WTC11 (cell line): ENCODE data around the gene PHLDA3. TPM values are rescaled to one million over a fixed set of nuclear protein-coding genes. Genes with fewer than 3 reads are reported as not detected.

Experiments
- ATAC-seq: fragments of 200-7000 bp; cut with Tn5 transposase; 2 replicates; pipeline ENCODE4 v1.10.0; 2021; ENCODE audit warnings: mild to moderate bottlenecking, moderate library complexity
- CTCF ChIA-PET: fragments of 300-600 bp; sonication (Branson Sonifier 250); formaldehyde crosslinking; loops from one replicate; lab custom pipeline; 2021; ENCODE audit warnings: antibody characterized with exemption; lab: Charles Lee
- POLR2A ChIA-PET: fragments of 350-600 bp; sonication (Branson Sonifier 250); formaldehyde crosslinking; loops from one replicate; lab custom pipeline; 2021; ENCODE audit warnings: antibody characterized with exemption; lab: Charles Lee
- DNase-seq: peaks from one replicate; pipeline ENCODE4 v3.0.0; 2021; ENCODE audit warnings: low spot score
- H3K27ac Mint-ChIP-seq: 2 replicates; pipeline ENCODE4 v1.8.0; 2021; ENCODE audit warnings: mixed read lengths
- H3K27me3 Mint-ChIP-seq: 2 replicates; pipeline ENCODE4 v1.8.0; 2021; ENCODE audit warnings: low read depth, mild to moderate bottlenecking, moderate library complexity, mixed read lengths
- H3K36me3 Mint-ChIP-seq: 2 replicates; pipeline ENCODE4 v1.8.0; 2021; ENCODE audit warnings: mixed read lengths
- H3K4me1 Mint-ChIP-seq: 2 replicates; pipeline ENCODE4 v1.8.0; 2022; ENCODE audit warnings: mixed read lengths
- H3K4me3 Mint-ChIP-seq: 2 replicates; pipeline ENCODE4 v1.8.0; 2021; ENCODE audit warnings: mild to moderate bottlenecking, moderate library complexity, mixed read lengths
- H3K9me3 Mint-ChIP-seq: 2 replicates; pipeline ENCODE4 v1.8.0; 2021; ENCODE audit warnings: mixed read lengths
- CBFB ChIP-seq: sonication (generic); formaldehyde crosslinking; IDR thresholded peaks from 2 replicates; pipeline ENCODE4 v1.8.1; 2022; ENCODE audit warnings: mild to moderate bottlenecking, low read depth, missing genetic modification reagents
- ETV6 ChIP-seq: sonication (generic); formaldehyde crosslinking; IDR thresholded peaks from 2 replicates; pipeline ENCODE4 v1.8.1; 2022; ENCODE audit warnings: mild to moderate bottlenecking, missing genetic modification reagents
- FOXP1 ChIP-seq: sonication (generic); formaldehyde crosslinking; IDR thresholded peaks from 2 replicates; pipeline ENCODE4 v1.8.0; 2022; ENCODE audit warnings: missing genetic modification reagents, mild to moderate bottlenecking, moderate library complexity, borderline replicate concordance
- GABPB1 ChIP-seq: sonication (generic); formaldehyde crosslinking; IDR thresholded peaks from 2 replicates; pipeline ENCODE4 v1.8.1; 2023; ENCODE audit warnings: mild to moderate bottlenecking, missing genetic modification reagents
- HMGA2 ChIP-seq: fragments of 250-450 bp; sonication (Bioruptor Pico); IDR thresholded peaks from 2 replicates; pipeline ENCODE4 v1.4.0; 2021; ENCODE audit warnings: mild to moderate bottlenecking, moderate library complexity
- MXD4 ChIP-seq: fragments of 250-450 bp; sonication (Bioruptor Pico); IDR thresholded peaks from 2 replicates; pipeline ENCODE4 v1.8.0; 2021; ENCODE audit warnings: mild to moderate bottlenecking, moderate library complexity, borderline replicate concordance
- NFATC4 ChIP-seq: fragments of 250-450 bp; sonication (Bioruptor Pico); IDR thresholded peaks from 2 replicates; pipeline ENCODE4 v1.9.0; 2021; ENCODE audit warnings: mild to moderate bottlenecking
- SP1 ChIP-seq: sonication (generic); formaldehyde crosslinking; conservative IDR thresholded peaks from 2 replicates; pipeline ENCODE4 v1.8.1; 2022; ENCODE audit warnings: missing genetic modification reagents
- TCF7 ChIP-seq: sonication (generic); formaldehyde crosslinking; IDR thresholded peaks from 2 replicates; pipeline ENCODE4 v1.8.0; 2022; ENCODE audit warnings: mild to moderate bottlenecking, low read depth, missing genetic modification reagents, moderate library complexity
- TP53 ChIP-seq: sonication (generic); formaldehyde crosslinking; IDR thresholded peaks from 2 replicates; pipeline ENCODE4 v1.8.1; 2023; ENCODE audit warnings: mild to moderate bottlenecking, missing genetic modification reagents
- ZNF232 ChIP-seq: sonication (generic); formaldehyde crosslinking; IDR thresholded peaks from 2 replicates; pipeline ENCODE4 v1.8.0; 2022; ENCODE audit warnings: mild to moderate bottlenecking, missing genetic modification reagents
- ZNF396 ChIP-seq: fragments of 250-450 bp; sonication (Bioruptor Pico); IDR thresholded peaks from 2 replicates; pipeline ENCODE4 v1.8.0; 2021; ENCODE audit warnings: mild to moderate bottlenecking, moderate library complexity, borderline replicate concordance
- total RNA-seq: library from RNA; stranded (reverse); gene quantifications from 3 replicates; pipeline ENCODE4 v1.2.3, GENCODE V29; 2021
- TF ChIP-seq, protein P1 (sequence below): fragments of 250-450 bp; sonication (Bioruptor Pico); IDR thresholded peaks from 2 replicates; pipeline ENCODE4 v1.8.0; 2021; ENCODE audit warnings: mild to moderate bottlenecking
- TF ChIP-seq, protein P2 (sequence below): sonication (generic); formaldehyde crosslinking; IDR thresholded peaks from 2 replicates; pipeline ENCODE4 v1.8.1; 2023; ENCODE audit warnings: mild to moderate bottlenecking, moderate library complexity, missing genetic modification reagents
- TF ChIP-seq, protein P3 (sequence below): sonication (generic); formaldehyde crosslinking; IDR thresholded peaks from 2 replicates; pipeline ENCODE4 v1.8.1; 2023; ENCODE audit warnings: mild to moderate bottlenecking, missing genetic modification reagents
- TF ChIP-seq, protein P4 (sequence below): fragments of 250-450 bp; sonication (Bioruptor Pico); conservative IDR thresholded peaks from 2 replicates; pipeline ENCODE4 v1.9.0; 2021; ENCODE audit warnings: mild to moderate bottlenecking
- TF ChIP-seq, protein P5 (sequence below): fragments of 250-450 bp; sonication (Bioruptor Pico); IDR thresholded peaks from 2 replicates; pipeline ENCODE4 v1.9.0; 2021; ENCODE audit warnings: mild to moderate bottlenecking
- TF ChIP-seq, protein P6 (sequence below): sonication (generic); formaldehyde crosslinking; IDR thresholded peaks from 2 replicates; pipeline ENCODE4 v1.8.0; 2022; ENCODE audit warnings: mild to moderate bottlenecking, missing genetic modification reagents
- TF ChIP-seq, protein P7 (sequence below): sonication (generic); formaldehyde crosslinking; IDR thresholded peaks from 2 replicates; pipeline ENCODE4 v1.8.0; 2022; ENCODE audit warnings: mild to moderate bottlenecking, missing genetic modification reagents

PHLDA3 gene
- total RNA-seq, 1 experiment from 2014 or later: 95.1 TPM

DNA sequence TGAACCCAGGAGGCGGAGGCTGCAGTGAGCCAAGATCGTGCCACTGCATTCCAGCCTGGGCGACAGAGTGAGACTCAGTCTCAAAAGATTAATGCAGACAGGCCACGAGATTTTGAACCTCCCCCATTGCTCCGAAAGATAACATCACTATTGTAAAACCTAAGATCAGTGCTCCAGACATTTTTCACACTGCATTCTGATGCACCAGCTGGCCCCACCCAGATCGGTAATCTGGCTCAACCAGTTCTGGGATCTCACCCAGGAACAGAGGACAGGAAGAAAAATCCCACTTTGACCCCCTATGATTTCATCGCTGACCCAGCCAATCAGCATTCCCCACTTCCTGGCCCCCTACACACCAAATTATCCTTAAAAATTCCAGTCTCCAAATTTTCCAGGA lies 48.6 kb upstream of the PHLDA3 start:
- TF ChIP-seq SP1 (no peak), FOXP1 (no peak), ZNF396 (CRISPR knock-in tag) (no peak), NFATC4 (CRISPR knock-in tag) (no peak), GABPB1 (no peak), ETV6 (CRISPR knock-in tag) (no peak), TP53 (CRISPR knock-in tag) (no peak), MXD4 (CRISPR knock-in tag) (no peak), TCF7 (CRISPR knock-in tag) (no peak), CBFB (CRISPR knock-in tag) (no peak), HMGA2 (CRISPR knock-in tag) (no peak), ZNF232 (CRISPR knock-in tag) (no peak)
- TF ChIP-seq, protein P1, sequence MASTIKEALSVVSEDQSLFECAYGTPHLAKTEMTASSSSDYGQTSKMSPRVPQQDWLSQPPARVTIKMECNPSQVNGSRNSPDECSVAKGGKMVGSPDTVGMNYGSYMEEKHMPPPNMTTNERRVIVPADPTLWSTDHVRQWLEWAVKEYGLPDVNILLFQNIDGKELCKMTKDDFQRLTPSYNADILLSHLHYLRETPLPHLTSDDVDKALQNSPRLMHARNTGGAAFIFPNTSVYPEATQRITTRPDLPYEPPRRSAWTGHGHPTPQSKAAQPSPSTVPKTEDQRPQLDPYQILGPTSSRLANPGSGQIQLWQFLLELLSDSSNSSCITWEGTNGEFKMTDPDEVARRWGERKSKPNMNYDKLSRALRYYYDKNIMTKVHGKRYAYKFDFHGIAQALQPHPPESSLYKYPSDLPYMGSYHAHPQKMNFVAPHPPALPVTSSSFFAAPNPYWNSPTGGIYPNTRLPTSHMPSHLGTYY (CRISPR knock-in tag): no peak
- TF ChIP-seq, protein P2, sequence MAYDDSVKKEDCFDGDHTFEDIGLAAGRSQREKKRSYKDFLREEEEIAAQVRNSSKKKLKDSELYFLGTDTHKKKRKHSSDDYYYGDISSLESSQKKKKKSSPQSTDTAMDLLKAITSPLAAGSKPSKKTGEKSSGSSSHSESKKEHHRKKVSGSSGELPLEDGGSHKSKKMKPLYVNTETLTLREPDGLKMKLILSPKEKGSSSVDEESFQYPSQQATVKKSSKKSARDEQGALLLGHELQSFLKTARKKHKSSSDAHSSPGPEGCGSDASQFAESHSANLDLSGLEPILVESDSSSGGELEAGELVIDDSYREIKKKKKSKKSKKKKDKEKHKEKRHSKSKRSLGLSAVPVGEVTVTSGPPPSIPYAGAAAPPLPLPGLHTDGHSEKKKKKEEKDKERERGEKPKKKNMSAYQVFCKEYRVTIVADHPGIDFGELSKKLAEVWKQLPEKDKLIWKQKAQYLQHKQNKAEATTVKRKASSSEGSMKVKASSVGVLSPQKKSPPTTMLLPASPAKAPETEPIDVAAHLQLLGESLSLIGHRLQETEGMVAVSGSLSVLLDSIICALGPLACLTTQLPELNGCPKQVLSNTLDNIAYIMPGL (CRISPR knock-in tag): no peak
- TF ChIP-seq, protein P3, sequence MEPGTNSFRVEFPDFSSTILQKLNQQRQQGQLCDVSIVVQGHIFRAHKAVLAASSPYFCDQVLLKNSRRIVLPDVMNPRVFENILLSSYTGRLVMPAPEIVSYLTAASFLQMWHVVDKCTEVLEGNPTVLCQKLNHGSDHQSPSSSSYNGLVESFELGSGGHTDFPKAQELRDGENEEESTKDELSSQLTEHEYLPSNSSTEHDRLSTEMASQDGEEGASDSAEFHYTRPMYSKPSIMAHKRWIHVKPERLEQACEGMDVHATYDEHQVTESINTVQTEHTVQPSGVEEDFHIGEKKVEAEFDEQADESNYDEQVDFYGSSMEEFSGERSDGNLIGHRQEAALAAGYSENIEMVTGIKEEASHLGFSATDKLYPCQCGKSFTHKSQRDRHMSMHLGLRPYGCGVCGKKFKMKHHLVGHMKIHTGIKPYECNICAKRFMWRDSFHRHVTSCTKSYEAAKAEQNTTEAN (CRISPR knock-in tag): no peak
- TF ChIP-seq, protein P4, sequence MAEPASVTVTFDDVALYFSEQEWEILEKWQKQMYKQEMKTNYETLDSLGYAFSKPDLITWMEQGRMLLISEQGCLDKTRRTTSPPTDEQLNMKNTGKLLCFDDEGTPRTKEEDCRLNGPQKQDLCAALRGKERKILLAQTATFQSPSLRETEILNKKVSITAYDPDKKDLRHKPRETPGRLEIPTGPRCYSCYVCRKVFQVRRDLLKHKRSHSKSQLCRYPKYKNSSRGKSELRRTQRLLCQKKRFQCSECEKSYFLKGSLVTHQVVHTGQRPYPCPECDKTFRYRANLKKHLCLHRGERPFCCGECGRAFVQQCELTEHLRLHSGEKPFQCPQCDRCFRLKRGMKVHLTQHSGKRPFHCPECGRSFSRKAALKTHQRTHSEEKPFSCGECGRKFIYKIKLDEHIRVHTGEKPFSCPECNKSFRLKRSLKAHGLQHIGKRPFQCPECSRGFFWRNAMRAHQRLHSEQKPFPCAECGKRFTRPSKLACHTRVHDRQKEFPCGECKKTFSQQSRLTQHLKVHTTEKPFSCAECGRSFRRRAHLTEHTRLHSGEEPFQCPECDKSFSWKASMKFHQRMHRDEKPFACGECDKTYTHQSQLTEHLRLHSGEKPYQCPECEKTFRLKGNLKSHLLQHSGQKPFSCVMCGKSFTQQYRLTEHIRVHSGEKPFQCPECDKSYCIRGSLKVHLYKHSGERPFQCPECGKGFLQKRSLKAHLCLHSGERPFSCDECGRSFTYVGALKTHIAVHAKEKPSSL: no peak
- TF ChIP-seq, protein P5, sequence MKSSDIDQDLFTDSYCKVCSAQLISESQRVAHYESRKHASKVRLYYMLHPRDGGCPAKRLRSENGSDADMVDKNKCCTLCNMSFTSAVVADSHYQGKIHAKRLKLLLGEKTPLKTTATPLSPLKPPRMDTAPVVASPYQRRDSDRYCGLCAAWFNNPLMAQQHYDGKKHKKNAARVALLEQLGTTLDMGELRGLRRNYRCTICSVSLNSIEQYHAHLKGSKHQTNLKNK (CRISPR knock-in tag): no peak
- TF ChIP-seq, protein P6, sequence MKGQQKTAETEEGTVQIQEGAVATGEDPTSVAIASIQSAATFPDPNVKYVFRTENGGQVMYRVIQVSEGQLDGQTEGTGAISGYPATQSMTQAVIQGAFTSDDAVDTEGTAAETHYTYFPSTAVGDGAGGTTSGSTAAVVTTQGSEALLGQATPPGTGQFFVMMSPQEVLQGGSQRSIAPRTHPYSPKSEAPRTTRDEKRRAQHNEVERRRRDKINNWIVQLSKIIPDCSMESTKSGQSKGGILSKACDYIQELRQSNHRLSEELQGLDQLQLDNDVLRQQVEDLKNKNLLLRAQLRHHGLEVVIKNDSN (CRISPR knock-in tag): no peak
- TF ChIP-seq, protein P7, sequence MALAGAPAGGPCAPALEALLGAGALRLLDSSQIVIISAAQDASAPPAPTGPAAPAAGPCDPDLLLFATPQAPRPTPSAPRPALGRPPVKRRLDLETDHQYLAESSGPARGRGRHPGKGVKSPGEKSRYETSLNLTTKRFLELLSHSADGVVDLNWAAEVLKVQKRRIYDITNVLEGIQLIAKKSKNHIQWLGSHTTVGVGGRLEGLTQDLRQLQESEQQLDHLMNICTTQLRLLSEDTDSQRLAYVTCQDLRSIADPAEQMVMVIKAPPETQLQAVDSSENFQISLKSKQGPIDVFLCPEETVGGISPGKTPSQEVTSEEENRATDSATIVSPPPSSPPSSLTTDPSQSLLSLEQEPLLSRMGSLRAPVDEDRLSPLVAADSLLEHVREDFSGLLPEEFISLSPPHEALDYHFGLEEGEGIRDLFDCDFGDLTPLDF: no peak
- Mint-ChIP-seq H3K4me3 (no peak overlapping the region), H3K4me1 (peaks cover 20% of the 10 kb centered on the region), H3K9me3 (no peaks in the 10 kb centered on the region), H3K36me3 (no peaks in the 10 kb centered on the region), H3K27me3 (no peaks in the 10 kb centered on the region), H3K27ac (no peak overlapping the region)
- ChIA-PET CTCF (interaction anchor here (3.8 to 7.2 kb wide), 2 partner anchors 14 to 36 kb away, joined by 13 to 390 read pairs; no protein-coding TSS in a partner anchor), POLR2A (no interaction called here)
- no peak for DNase-seq
- ATAC-seq: no peak
